ENCODE data around the gene SUMO3.

DNA sequence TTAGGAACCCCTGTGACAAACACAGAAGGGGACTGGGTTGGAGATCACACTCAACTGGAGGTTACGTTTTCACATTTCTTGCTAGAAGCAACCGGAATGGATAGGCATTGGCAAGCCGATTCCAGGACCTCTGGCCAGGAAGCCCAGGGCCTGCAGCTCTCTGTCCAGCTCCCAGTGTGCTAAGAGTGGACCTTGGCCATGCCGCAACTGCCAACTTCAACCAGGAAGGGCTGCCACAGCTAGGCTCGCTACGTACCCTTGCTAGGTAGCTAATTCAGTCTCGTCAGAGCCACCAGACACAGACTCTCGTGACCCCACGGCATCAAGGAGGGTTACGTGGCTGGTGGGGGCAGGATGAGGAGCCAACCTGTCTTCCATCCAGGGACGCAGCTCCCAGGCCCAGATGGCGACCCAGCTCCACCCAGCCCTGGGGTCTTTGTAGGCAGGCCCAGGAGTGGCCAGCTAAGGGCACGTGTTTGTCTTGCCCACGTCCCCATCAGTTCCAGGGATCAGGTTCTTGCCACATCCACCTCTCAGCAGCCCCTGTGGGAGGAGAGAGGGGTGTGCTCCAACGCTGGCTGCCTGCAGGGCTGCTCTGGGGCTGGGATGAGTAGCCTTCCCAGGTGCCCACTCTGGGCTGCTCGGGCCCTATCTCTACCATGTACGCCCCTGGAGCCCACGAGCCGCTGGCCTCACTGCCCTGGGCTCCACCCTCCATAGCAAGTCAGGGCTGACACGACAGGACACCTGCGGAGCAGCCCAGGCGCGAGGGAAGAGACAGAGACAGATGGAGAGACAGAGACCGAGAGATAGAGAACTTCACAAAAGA, 55.4 kb downstream of the SUMO3 start:
- TF ChIP-seq, protein P1, sequence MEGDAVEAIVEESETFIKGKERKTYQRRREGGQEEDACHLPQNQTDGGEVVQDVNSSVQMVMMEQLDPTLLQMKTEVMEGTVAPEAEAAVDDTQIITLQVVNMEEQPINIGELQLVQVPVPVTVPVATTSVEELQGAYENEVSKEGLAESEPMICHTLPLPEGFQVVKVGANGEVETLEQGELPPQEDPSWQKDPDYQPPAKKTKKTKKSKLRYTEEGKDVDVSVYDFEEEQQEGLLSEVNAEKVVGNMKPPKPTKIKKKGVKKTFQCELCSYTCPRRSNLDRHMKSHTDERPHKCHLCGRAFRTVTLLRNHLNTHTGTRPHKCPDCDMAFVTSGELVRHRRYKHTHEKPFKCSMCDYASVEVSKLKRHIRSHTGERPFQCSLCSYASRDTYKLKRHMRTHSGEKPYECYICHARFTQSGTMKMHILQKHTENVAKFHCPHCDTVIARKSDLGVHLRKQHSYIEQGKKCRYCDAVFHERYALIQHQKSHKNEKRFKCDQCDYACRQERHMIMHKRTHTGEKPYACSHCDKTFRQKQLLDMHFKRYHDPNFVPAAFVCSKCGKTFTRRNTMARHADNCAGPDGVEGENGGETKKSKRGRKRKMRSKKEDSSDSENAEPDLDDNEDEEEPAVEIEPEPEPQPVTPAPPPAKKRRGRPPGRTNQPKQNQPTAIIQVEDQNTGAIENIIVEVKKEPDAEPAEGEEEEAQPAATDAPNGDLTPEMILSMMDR (IDR thresholded peaks at IDR 0.05): no peak
- TF ChIP-seq, protein P2, sequence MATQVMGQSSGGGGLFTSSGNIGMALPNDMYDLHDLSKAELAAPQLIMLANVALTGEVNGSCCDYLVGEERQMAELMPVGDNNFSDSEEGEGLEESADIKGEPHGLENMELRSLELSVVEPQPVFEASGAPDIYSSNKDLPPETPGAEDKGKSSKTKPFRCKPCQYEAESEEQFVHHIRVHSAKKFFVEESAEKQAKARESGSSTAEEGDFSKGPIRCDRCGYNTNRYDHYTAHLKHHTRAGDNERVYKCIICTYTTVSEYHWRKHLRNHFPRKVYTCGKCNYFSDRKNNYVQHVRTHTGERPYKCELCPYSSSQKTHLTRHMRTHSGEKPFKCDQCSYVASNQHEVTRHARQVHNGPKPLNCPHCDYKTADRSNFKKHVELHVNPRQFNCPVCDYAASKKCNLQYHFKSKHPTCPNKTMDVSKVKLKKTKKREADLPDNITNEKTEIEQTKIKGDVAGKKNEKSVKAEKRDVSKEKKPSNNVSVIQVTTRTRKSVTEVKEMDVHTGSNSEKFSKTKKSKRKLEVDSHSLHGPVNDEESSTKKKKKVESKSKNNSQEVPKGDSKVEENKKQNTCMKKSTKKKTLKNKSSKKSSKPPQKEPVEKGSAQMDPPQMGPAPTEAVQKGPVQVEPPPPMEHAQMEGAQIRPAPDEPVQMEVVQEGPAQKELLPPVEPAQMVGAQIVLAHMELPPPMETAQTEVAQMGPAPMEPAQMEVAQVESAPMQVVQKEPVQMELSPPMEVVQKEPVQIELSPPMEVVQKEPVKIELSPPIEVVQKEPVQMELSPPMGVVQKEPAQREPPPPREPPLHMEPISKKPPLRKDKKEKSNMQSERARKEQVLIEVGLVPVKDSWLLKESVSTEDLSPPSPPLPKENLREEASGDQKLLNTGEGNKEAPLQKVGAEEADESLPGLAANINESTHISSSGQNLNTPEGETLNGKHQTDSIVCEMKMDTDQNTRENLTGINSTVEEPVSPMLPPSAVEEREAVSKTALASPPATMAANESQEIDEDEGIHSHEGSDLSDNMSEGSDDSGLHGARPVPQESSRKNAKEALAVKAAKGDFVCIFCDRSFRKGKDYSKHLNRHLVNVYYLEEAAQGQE (IDR thresholded peaks at IDR 0.05; ENCODE audit: insufficient read depth in 1 of 2, low read depth in 2 of 2, low read length in 1 of 2): no peak

All from Panc1 (cell line).